Mucosa of rectum (tissue), 2 donors: Measurements from ENCODE around the gene PCAT7.
"Not testable (repeated sequence)": the region's sequence is repeated elsewhere in the genome, so short reads cannot be mapped to it uniquely, and the experiment has no call there.

Experiments
- H3K27ac ChIP-seq, 2 donors: one replicate each; pipeline ENCODE4 v1.7.0; 2013; ENCODE audit warnings: inconsistent platforms in 2 of 2, low read depth in 2 of 2, low read length in 2 of 2
- H3K27me3 ChIP-seq, 2 donors: one replicate each; pipeline ENCODE4 v1.7.0; 2013; ENCODE audit warnings: low read length in 2 of 2; ENCODE audit not compliant: control insufficient read depth in 2 of 2, insufficient read depth in 2 of 2
- H3K36me3 ChIP-seq, 2 donors: one replicate each; pipeline ENCODE4 v1.7.0; 2013; ENCODE audit warnings: low read length in 2 of 2; ENCODE audit not compliant: control insufficient read depth in 2 of 2, insufficient read depth in 2 of 2
- H3K4me1 ChIP-seq, 2 donors: one replicate each; pipeline ENCODE4 v1.7.0; 2013; ENCODE audit warnings: low read length in 2 of 2, mild to moderate bottlenecking in 1 of 2; ENCODE audit not compliant: control insufficient read depth in 2 of 2, insufficient read depth in 2 of 2
- H3K4me3 ChIP-seq, 2 donors: one replicate each; pipeline ENCODE4 v1.7.0; 2013; ENCODE audit warnings: low read length in 2 of 2
- H3K9ac ChIP-seq, 2 donors: one replicate each; pipeline ENCODE4 v1.7.0; 2013; ENCODE audit warnings: low read length in 2 of 2, low read depth in 1 of 2, mild to moderate bottlenecking in 1 of 2
- H3K9me3 ChIP-seq, 2 donors: one replicate each; pipeline ENCODE4 v1.7.0; 2013; ENCODE audit warnings: low read length in 2 of 2; ENCODE audit not compliant: control insufficient read depth in 2 of 2
- donor health status: healthy.
- donor health status: Normal muscosa, but diverticular disease.

PCAT7 gene

DNA sequence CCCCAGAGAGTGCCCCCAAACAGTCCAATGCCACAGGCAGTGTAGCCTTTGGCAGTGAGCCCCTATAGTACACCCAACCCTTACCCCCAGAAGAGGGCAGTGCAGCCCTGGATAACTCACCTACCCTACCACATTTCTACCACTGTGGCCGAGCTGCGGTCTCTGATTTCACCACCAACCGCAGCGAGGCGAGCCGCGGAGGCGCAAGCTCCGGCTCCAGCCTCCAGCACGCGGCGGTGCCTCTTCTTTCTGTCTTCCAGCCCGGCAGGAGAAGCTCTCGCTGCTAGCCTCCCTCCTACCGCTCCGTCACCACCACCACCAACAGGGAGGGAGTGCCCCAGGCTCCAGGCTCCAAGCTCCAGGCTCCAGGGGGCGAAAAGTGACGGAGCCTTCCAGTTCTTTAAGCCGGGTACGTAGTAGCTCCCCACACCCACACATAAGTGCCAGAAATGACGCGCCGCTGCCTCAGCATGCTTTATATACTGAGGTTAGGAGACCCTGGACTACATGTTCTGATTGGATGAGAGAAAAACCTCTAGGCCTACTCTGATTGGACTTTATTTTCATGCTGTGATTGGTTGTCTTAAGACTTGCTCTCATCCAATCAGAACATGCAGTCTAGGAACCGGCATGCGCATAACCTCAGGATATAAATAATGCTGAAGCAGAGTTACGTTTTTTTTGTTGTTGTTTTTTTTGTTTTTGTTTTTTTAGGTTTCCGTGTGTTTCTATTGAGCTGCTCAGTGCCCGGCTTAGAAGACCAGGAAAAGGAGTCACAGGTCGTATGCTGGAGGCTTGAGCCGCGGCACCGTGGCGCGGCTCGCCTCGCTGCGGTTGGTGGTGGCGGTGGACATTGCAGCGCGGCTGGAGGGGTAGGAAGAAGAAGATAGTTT, at the start of gene PCAT7:
TSS of gene PCAT7 (plus strand) at position 645 of the 893 bp plus-strand sequence.
- H3K4me3 ChIP-seq: peak within 1 kb of the TSS; percentile 73 to 77

DNA sequence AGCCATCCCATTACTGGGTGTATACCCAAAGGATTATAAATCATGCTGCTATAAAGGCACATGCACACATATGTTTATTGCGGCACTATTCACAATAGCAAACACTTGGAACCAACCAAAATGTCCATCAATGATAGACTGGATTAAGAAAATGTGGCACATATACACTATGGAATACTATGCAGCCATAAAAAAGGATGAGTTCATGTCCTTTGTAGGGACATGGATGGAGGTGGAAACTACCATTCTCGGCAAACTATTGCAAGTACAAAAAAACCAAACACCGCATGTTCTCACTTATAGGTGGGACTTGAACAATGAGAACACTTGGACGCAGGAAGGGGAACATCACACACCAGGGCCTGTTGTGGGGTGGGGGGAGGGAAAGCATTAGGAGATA, 48.5 kb upstream of the PCAT7 start:
- not testable (repeated sequence) for H3K27ac ChIP-seq, H3K4me3 ChIP-seq, H3K4me1 ChIP-seq, H3K36me3 ChIP-seq, H3K9ac ChIP-seq, H3K27me3 ChIP-seq, H3K9me3 ChIP-seq

More for the DNA sequence above, at the start of gene PCAT7:
- Histone ChIP-seq H3K27ac (peak within 1 kb of the TSS; percentile 82 to 87), H3K36me3 (peaks cover 0 to 4% of the 10 kb centered on the region in 2 donors), H3K4me1 (peaks cover 4 to 6% of the 10 kb centered on the region in 2 donors), H3K27me3 (no peaks in the 10 kb centered on the region), H3K9ac (peak within 1 kb of the TSS; percentile 66 to 70), H3K9me3 (no peaks in the 10 kb centered on the region)

DNA sequence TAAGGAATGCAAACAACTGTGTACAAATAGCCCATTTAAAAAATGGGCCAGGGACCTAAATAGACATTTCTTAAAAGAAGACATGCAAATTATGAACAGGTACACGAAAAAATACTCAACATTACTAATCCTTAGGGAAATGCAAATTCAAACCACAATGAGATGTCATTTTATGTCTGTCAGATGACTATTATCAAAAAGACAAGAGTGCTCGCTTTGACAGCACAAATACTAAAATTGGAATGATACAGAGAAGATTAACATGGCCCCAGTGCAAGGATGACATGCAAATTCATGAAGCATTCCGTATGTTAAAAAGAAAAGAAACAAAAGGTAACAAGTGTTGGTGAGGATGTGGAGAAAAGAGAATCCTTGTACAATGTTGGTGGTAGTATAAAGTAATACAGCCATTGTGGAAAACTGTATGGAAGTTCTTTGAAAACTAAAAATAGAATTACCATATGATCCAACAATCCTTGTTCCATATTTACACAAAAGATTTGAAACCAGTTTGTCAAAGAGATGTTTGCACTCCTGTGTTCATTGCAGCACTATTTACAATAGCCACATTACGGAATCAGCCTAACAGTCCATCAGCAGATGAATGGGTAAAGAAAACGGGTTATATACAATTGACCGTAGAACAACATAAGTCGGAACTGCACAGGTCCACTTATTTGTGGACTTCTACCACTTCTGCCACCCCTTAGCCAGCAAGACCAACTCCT, 47.2 kb upstream of the PCAT7 start:
- H3K9me3 ChIP-seq: no peaks in the 10 kb centered on the region
- H3K36me3 ChIP-seq: no peaks in the 10 kb centered on the region
- H3K4me1 ChIP-seq: no peaks in the 10 kb centered on the region
- H3K9ac ChIP-seq: no peak overlapping the region
- H3K27me3 ChIP-seq: no peaks in the 10 kb centered on the region
- H3K27ac ChIP-seq: no peak overlapping the region
- H3K4me3 ChIP-seq: no peak overlapping the region

DNA sequence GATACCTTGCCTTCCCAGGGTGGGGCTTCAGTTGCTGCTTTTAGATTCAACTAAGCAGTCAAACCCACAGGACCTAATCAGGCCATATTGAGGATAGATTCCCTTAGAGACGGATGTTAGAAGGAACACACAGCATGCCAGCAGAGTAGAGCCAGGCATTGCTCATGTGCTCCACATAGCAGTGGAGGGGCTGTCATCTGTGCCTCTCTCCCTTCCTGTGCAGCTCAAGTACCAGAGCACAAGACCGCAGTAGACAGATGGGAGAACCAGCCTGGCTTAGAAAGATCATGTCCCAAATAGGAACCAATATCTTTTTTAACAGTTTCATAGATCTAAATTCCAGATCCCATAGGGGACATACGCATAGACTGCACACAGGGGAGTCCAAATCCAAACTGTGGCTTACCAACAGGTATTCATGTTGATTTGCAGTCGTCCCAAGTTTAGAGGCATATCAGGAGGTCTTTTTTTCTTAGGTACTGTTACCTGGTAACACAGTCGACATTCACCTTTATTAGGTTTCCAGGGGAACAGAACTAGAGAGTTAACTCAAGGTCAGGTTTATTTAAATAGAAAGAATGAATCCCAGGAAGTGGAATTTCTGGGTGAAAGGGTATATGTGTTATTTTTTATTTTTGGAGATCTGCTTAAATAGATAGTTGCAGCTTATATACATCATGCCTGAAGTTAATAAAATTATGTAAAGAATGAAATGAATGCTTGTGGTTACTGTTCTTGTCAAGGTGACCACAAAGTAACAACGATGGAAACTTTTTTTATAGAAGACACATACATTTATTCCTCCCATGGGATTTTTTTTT, 43.5 kb upstream of the PCAT7 start:
- H3K4me1 ChIP-seq: no peaks in the 10 kb centered on the region
- H3K27ac ChIP-seq: no peak overlapping the region

DNA sequence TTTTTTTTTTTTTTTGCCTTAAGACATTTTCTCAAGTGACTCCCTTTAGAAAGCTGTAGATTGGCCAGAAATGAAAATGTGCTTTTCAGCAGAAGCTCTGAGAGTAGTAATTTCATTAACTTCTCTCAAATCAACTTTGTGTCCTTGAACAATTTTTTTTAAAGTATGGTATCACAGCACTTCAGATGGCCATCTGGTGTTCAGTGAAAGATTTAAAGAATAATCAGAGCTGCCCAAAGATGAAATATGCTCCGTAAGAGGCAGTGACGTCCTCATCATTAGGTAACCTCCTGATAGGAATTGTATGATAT, 43.0 kb upstream of the PCAT7 start:
- no peaks in the 10 kb centered on the region for H3K36me3 ChIP-seq
- no peaks in the 10 kb centered on the region for H3K4me1 ChIP-seq
- H3K4me3 ChIP-seq: no peak overlapping the region
- no peaks in the 10 kb centered on the region for H3K9me3 ChIP-seq
- H3K27me3 ChIP-seq: no peaks in the 10 kb centered on the region
- no peak overlapping the region for H3K9ac ChIP-seq
- no peak overlapping the region for H3K27ac ChIP-seq

More for the DNA sequence above, 43.5 kb upstream of the PCAT7 start:
- no peaks in the 10 kb centered on the region for H3K9me3 ChIP-seq
- no peaks in the 10 kb centered on the region for H3K27me3 ChIP-seq
- no peak overlapping the region for H3K4me3 ChIP-seq
- H3K9ac ChIP-seq: no peak overlapping the region
- H3K36me3 ChIP-seq: no peaks in the 10 kb centered on the region

DNA sequence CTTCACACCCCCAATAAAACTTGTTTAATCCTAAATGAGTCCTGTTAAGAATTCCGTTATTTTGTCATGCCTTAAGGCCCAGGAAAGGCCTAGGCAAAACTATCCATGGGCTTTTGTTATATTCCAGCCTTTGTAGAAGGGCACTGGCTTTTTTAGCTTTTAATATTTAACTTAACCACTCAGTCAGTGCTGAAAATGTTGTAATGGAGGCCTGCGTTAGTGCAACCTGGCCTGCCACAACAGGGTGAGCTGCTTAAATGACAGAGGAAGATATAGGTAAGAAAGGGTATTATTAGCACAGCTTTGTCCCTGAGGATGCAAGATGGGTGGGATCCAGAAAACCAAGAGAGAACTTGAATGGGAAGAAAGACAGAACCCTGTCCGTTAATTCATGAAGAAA, 40.2 kb upstream of the PCAT7 start:
- H3K9me3 ChIP-seq: no peaks in the 10 kb centered on the region
- no peaks in the 10 kb centered on the region for H3K4me1 ChIP-seq
- H3K9ac ChIP-seq: no peak overlapping the region
- no peak overlapping the region for H3K27ac ChIP-seq
- no peaks in the 10 kb centered on the region for H3K27me3 ChIP-seq
- no peak overlapping the region for H3K4me3 ChIP-seq
- H3K36me3 ChIP-seq: no peaks in the 10 kb centered on the region

DNA sequence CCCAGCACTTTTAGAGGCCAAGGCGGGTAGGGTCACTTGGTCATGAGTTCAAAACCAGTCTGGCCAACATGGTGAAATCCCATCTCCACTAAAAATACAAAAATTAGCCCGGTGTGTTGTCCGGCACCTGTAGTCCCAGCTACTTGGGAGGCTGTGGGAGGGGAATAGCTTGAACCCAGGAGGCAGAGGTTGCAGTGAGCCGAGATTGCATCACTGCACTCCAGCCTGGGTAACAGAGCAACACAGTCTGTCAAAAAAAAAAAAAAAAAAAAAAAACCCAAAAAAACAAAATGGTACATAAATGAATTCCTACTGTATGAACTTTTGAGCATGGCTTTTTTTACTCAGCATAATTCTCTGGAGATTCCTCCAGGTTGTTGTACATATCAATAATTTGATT, 37.6 kb upstream of the PCAT7 start:
- Histone ChIP-seq H3K4me3 (no peak overlapping the region), H3K9ac (no peak overlapping the region), H3K27ac (no peak overlapping the region), H3K4me1 (no peaks in the 10 kb centered on the region), H3K27me3 (no peaks in the 10 kb centered on the region), H3K9me3 (no peaks in the 10 kb centered on the region), H3K36me3 (no peaks in the 10 kb centered on the region)

DNA sequence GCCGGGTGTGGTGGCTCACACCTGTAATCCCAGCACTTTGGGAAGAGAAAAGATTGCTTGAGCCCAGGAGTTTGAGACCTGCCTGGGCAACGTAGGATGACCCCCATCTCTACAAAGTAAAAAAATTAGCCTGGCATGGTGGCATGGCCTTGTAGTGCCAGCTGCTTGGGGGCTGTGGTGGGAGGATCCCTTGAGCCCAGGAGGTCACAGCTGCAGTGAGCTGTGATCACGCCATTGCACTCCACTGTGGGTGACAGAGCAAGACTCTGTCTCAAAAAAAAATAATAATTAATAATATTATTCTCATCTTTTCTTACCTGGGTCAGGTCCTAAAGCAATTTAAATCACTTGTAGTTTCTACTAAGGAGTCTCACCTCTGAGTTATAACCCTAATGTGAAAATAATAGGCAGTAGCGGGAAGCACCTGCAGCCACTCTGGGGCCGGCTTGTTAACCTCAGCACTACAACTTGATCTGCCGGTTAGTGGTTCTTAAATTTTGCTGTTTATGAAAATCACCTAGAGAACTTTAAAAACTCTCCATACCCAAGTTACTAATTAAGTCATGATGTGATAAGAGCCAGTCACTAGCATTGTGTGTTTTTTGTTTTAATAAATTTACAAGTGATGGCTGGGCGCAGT, 29.4 kb upstream of the PCAT7 start:
- no peaks in the 10 kb centered on the region for H3K36me3 ChIP-seq
- H3K9ac ChIP-seq: no peak overlapping the region
- H3K4me1 ChIP-seq: no peaks in the 10 kb centered on the region
- no peak overlapping the region for H3K27ac ChIP-seq
- H3K4me3 ChIP-seq: no peak overlapping the region
- no peaks in the 10 kb centered on the region for H3K27me3 ChIP-seq
- no peaks in the 10 kb centered on the region for H3K9me3 ChIP-seq

DNA sequence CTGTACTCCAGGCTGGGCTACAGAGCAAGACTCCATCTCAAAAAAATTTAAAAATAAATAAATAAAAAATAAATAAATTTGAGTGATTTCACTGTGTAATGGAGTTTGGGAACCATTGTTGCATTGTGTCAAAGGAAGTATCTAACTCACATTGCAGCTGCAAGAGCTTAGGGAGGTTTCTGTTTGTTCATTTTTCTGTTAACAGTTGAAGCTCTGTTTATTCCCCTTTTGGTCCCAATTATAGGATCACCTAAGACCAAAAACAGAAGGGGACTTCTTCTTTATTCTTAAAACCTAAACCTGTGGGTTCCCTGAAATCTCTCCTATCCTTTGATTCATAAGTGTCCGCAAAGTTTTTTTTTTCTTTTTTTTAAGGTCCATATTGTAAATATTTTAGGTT, 28.6 kb upstream of the PCAT7 start:
- H3K4me3 ChIP-seq: no peak overlapping the region
- H3K27ac ChIP-seq: no peak overlapping the region
- H3K27me3 ChIP-seq: no peaks in the 10 kb centered on the region
- no peaks in the 10 kb centered on the region for H3K36me3 ChIP-seq
- no peak overlapping the region for H3K9ac ChIP-seq
- H3K4me1 ChIP-seq: no peaks in the 10 kb centered on the region
- H3K9me3 ChIP-seq: no peaks in the 10 kb centered on the region
